Urothelium cell line (cell line): ENCODE data around the gene MCTP2.
"Not testable (repeated sequence)": the region's sequence is repeated elsewhere in the genome, so short reads cannot be mapped to it uniquely, and the experiment has no call there.

ENCODE experiments used
- DNase-seq: peaks from one replicate; pipeline ENCODE4 v3.0.0; 2011; ENCODE audit warnings: low spot score, mixed read lengths
- FAIRE-seq: peaks from 2 replicates; lab custom pipeline; 2011; peaks lifted over from hg19 to GRCh38; lab: Jason Lieb, UNC

The MCTP2 gene

GRCh38 chr15:94234300-94234699 lies 2.9 kb downstream of the MCTP2 start:
- FAIRE-seq (no peak), DNase-seq (no peak)

- FAIRE-seq (no peak), DNase-seq (no peak)
Observed at GRCh38 chr15:94235041-94235440, 3.7 kb downstream of the MCTP2 start.

DNA sequence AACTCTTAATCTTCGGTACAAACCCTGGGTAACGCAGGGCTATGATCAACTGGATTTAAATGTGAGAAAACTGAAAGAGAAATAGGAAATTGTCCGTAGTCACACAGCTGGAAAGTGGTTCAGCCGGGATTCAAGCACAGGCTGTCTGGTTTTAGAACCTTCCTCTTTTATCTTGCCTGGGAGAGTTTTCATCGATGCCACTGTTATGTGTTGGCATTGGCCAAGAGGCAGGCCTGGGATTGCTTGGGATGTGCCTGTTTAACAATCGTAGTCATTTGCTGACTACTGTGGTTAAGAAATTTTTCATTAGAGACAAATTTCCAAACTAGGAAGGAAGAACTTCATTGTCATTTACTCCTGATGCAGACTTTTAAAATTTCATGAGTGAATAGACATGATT lies 4.3 kb downstream of the MCTP2 start:
- FAIRE-seq (no peak), DNase-seq (no peak)

DNA sequence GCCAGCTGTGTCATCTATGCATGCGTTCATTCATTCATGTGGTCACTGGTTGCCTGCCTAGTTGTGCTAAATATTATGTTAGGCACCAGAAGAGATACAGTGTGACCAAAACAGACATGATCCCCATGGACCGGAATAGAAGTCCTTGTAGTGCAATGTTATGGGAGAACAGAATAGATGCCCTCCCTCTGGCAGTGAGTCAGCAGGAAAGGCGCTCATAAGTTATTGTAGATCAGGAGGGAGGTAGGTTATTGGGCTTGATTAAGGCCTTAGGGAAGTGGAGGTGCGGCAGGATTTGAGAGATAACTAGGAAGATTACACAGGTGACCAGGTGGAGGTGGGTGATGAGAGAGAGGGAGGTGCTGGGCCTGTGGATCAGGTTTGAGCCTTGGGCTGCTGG lies 5.2 kb downstream of the MCTP2 start:
- FAIRE-seq, result peak; percentile 53
- DNase-seq, result no peak

DNA sequence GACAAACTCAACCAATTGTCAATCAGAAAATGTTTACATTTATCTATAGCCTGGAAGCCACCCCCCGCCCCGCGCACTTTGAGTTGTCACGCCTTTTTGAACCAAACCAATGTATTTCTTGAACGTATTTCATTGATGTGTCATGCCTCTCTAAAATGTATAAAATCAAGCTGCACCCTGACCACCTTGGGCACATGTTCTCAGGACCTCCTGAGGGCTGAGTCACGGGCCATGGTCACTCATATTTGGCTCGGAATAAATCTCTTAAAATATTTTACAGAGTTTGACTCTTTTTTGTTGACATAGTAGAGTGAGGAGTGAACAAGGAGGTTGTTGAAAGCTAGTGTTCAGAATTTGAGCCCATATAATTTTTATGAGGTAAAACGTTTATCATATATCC lies 6.5 kb downstream of the MCTP2 start:
- no peak for FAIRE-seq
- no peak for DNase-seq

DNA sequence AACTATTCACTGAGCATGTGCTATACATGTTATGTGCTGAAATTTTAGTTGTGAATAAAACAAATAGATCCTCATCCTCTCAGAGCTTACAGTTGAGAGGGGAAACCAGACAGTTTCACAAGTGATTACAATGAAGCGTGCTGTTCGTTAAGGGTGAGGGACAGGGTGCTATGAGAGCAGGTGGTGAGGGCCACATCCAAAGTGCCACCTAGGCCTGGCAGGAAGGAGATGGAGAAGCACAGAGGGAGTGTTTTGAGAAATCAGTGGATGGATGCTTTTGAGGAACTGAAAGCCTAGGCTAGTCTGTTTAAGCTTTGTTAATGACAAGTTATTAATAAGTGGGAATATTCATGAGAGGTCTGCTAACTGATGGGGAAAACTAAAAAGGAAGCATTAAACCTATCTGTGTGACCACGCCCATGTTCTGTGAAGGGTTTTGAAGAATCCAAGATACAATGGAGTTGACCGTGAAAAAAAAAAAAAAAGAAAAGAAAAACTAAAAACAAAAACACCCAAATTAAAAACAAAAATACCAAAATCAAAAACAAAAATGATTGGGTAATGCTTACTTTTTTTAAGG lies 7.3 kb downstream of the MCTP2 start:
- FAIRE-seq (no peak), DNase-seq (no peak)

DNA sequence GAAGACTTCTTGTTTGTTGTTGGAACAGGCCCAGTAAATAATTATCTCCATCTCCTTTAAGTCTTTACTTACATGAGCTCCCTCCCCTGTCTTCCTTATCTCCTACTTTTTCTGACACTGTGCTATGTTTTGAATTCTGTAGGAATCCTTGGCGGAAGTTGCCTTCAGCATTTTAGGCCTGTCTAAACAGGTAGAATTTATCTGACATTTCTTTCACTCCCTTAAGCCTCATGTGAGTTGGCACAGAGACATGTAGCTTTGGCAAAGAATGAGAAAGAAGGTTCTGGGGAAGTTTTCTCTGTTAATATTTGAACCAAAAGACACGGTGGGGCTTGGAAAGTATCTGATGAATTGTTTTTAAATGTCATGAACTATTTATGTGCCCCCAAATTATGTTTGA lies 8.1 kb downstream of the MCTP2 start:
- no peak for FAIRE-seq
- no peak for DNase-seq

GRCh38 chr15:94240480-94240879 lies 9.1 kb downstream of the MCTP2 start:
- DNase-seq, result no peak
- no peak for FAIRE-seq

GRCh38 chr15:94242257-94242656 lies 10.9 kb downstream of the MCTP2 start:
- DNase-seq (no peak), FAIRE-seq (no peak)

DNA sequence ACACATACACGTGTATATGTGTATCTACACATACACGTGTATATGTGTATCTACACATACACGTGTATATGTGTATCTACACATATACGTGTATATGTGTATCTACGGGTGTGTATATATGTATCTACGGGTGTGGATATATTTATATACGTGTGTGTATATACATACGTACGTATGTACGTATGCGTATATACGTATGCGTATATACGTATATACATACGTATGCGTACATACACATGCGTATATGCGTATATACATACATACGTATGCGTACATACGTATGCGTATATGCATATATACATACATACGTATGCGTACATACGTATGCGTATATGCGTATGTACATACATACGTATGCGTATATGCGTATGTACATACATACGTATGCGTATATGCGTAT lies 11.6 kb downstream of the MCTP2 start:
- not testable (repeated sequence) for FAIRE-seq

DNA sequence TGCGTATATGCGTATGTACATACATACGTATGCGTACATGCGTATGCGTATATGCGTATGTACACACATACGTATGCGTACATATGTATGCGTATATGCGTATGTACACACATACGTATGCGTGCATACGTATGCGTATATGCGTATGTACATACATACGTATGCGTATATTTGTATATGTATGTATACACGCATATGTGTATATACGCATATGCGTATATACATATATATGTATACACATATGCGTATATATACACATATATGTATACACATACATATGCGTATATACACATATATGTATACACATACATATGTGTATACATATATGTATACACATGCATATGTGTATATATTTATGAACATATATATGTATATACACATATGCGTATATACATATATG lies 12.1 kb downstream of the MCTP2 start:
- FAIRE-seq (peak; percentile 100), DNase-seq (no peak)

More for the DNA sequence above, 11.6 kb downstream of the MCTP2 start:
- not testable (repeated sequence) for DNase-seq

- FAIRE-seq, result no peak
- no peak for DNase-seq
Observed at GRCh38 chr15:94246016-94246415, 14.7 kb downstream of the MCTP2 start.

GRCh38 chr15:94247789-94248638 lies 16.7 kb downstream of the MCTP2 start:
- DNase-seq (no peak), FAIRE-seq (no peak)

GRCh38 chr15:94250801-94251200 lies 19.4 kb downstream of the MCTP2 start:
- no peak for FAIRE-seq
- no peak for DNase-seq

- DNase-seq (no peak), FAIRE-seq (no peak)
Observed at GRCh38 chr15:94252223-94252766, 20.9 kb downstream of the MCTP2 start.

DNA sequence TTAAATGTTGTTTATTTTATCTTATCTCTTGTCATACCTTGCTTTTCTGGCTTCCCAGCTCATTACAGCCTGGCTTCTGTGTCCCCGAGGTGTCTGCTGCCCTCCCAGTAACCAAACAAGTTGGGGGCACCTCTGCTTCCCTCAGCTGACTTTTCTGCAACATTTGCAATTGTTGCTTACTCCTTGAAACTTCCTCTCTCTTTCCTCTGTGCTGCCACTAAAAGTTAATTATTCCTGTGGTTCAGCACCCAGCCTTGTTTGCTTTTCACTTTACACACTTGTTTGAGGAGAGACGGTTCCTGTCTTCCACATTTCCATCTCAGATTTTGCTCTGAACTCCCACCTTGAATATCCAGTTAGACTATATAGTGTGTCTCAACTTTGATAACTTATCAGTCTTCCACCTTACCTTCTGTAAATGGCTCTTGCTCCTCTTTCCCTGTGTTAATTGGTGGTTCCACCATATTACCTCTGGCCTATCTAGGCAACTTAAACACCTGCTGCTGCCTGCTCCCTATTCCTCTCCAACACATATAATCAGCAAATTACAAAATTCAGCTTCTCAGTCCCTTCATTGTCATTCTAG lies 21.6 kb downstream of the MCTP2 start:
- FAIRE-seq (no peak), DNase-seq (no peak)

- FAIRE-seq (no peak), DNase-seq (no peak)
Observed at GRCh38 chr15:94253742-94254141, 22.4 kb downstream of the MCTP2 start.

DNA sequence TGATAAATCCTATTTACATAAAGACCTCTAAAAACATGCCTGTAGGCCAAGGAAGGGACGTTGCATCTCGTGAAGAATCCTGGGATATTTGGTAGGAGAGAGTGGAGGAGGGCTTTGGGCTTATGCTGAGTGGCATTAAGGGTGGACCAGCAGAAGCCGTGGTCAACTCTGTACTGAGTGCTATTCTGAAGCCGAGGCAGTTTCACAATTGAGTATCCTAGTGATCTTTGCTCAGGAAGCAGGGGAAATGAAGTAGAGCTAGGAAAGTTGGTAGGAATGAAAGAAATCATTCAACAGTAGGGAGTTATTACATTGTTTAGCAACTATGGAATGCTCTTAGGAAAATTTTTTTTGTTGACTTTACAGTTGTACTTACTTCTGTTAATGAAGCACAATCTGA lies 24.2 kb downstream of the MCTP2 start:
- FAIRE-seq, result no peak

DNA sequence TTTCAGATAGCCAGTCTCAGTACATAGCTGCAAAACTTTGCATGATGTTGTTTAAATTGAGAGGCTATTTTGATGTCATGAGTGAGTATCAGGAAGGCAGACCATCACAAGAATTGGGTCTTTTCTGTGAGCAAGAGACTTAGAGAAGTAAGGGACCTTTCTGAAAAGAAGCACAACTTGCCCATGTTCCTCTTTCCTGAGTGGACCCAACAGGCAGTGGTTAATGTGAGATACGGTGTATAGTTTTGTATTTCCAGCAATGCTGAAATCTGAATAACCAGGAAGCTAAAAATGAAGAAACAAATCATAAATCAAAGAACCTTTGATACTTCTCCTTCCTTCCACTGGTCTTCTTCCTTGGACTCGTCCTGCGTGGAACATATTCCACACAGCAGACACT lies 25.1 kb downstream of the MCTP2 start:
- DNase-seq, result no peak
- no peak for FAIRE-seq

More for the DNA sequence above, 24.2 kb downstream of the MCTP2 start:
- DNase-seq, result no peak

DNA sequence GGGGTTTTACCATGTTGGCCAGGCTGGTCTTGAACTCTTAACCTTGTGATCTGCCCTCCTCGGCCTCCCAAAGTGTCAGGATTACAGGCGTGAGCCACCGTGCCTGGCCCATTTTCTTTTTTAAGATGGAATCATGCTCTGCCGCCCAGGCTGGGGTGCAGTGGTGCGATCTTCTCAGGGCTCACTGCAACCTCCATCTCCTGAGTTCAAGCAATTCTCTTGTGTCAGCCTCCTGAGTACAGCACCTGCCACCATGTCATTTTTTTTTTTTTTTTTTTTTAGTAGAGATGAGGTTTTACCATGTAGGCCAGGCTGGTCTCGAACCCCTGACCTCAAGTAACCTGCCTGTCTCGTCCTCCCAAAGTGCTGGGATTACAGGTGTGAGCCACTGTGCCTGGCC lies 26.4 kb downstream of the MCTP2 start:
- not testable (repeated sequence) for DNase-seq, FAIRE-seq

- FAIRE-seq (no peak), DNase-seq (no peak)
Observed at GRCh38 chr15:94258246-94258645, 26.9 kb downstream of the MCTP2 start.
